ENCODE data around the gene CRYL1. TPM values are rescaled to one million over a fixed set of nuclear protein-coding genes. Genes with fewer than 3 reads are reported as not detected.

The CRYL1 gene
- total and polyA plus RNA-seq, 9 of the 15 experiments (the other 6 are each of a cell fraction or from before 2014, with no cell fraction given): 1.0 to 6.9 (median 2.4) TPM

GRCh38 chr13:20547479-20547908 is 21.8 kb upstream of the CRYL1 start:
- CTCF ChIA-PET (ENCODE audit: low intra/inter-chr PET ratio): no interaction called here
- BruUV-seq (replicated peaks): no TSS peak

More at GRCh38 chr13:20547479-20547908, 21.8 kb upstream of the CRYL1 start:
- H3K9me3 ChIP-seq (replicated peaks; ENCODE audit: control insufficient read depth, insufficient read depth, low read depth, low read length): no peaks in the 10 kb centered on the region
- POLR2A ChIA-PET: no interaction called here
- no peak overlapping the region for H3K4me2 ChIP-seq (ENCODE audit: insufficient read depth, low read length)
- in situ Hi-C loops (cut with MboI) (no loop called here), intact Hi-C loops (cut with micrococcal nuclease) (no loop called here)
- ATAC-seq: no peak
- H3K27ac ChIP-seq (ENCODE audit: extremely low read depth, low read depth, low read length): no peak overlapping the region
- no peak overlapping the region for H3K4me3 ChIP-seq
- H3K9ac ChIP-seq (ENCODE audit: insufficient read depth in 1 of 2, low read depth in 2 of 2, low read length in 2 of 2): no peak overlapping the region
- no peak for FAIRE-seq
- H2AFZ ChIP-seq (ENCODE audit: low read depth, low read length): no peak overlapping the region
- no peaks in the 10 kb centered on the region for H4K20me1 ChIP-seq (replicated peaks; ENCODE audit: control insufficient read depth, insufficient read depth, low read length)
- WGBS (ENCODE audit: insufficient coverage, low coverage, missing lambda C conversion rate): 63% methylated on average over 4 of the region's 4 CpGs
- H3K27me3 ChIP-seq (ENCODE audit: control insufficient read depth in 2 of 2, insufficient read depth in 2 of 2, low read length in 2 of 2): no peaks in the 10 kb centered on the region
- no peaks in the 10 kb centered on the region for H3K79me2 ChIP-seq (ENCODE audit: control insufficient read depth, insufficient read depth, low read length)
- H3K36me3 ChIP-seq (ENCODE audit: control insufficient read depth, insufficient read depth, low read length): no peaks in the 10 kb centered on the region
- H3K9me1 ChIP-seq (ENCODE audit: control insufficient read depth, insufficient read depth, low read length): no peaks in the 10 kb centered on the region
- no peaks in the 10 kb centered on the region; a peak in 1 of 5 replicates for H3K4me1 ChIP-seq (replicated peaks in 1 of 2; ENCODE audit: control insufficient read depth in 2 of 2, insufficient read depth in 2 of 2, low read length in 2 of 2)
- no peak for TF ChIP-seq CTCF (IDR thresholded peaks at IDR 0.05 in 2 of 3, conservative IDR thresholded peaks at IDR 0.05 in 1 of 3; ENCODE audit: insufficient read depth in 2 of 3, low read depth in 1 of 3, low read length in 3 of 3)
- TF ChIP-seq STAT5A (IDR thresholded peaks at IDR 0.05; ENCODE audit: borderline replicate concordance, low read length): no peak
- no peak for DNase-seq (ENCODE audit: extremely low read depth in 1 of 4, low spot score in 3 of 4)

All from K562 (cell line).